Activated CD8-positive, alpha-beta memory T cell treated with anti-CD3 and anti-CD28 coated beads, Interleukin-2, amount 10 ng/mL, durations not matched to agents 7 days and 5 days (primary cell): Measurements from ENCODE around the gene GPX6. TPM values are rescaled to one million over a fixed set of nuclear protein-coding genes. Genes with fewer than 3 reads are reported as not detected.
"Not testable (repeated sequence)": the region's sequence is repeated elsewhere in the genome, so short reads cannot be mapped to it uniquely, and the experiment has no call there.

Source experiments
- ATAC-seq: fragments of 150-1000 bp; cut with Tn5 transposase; one replicate; pipeline ENCODE4 v1.10.0; 2021; ENCODE audit warnings: moderate library complexity
- CTCF ChIA-PET: fragments of 350-600 bp; sonication (Branson Sonifier 250); formaldehyde crosslinking; loops from one replicate; lab custom pipeline; 2021; ENCODE audit warnings: antibody characterized with exemption; lab: Charles Lee
- DNase-seq: peaks from one replicate; pipeline ENCODE4 v3.0.0-alpha.2; 2020
- H3K27ac Mint-ChIP-seq: one replicate; pipeline ENCODE4 v1.8.0; 2021; ENCODE audit warnings: mild to moderate bottlenecking, mixed read lengths
- H3K27me3 Mint-ChIP-seq: one replicate; pipeline ENCODE4 v1.8.0; 2021; ENCODE audit warnings: mixed read lengths
- H3K36me3 Mint-ChIP-seq: one replicate; pipeline ENCODE4 v1.8.0; 2021; ENCODE audit warnings: mild to moderate bottlenecking, mixed read lengths
- H3K4me1 Mint-ChIP-seq: one replicate; pipeline ENCODE4 v1.8.0; 2021; ENCODE audit warnings: mixed read lengths
- H3K4me3 Mint-ChIP-seq: one replicate; pipeline ENCODE4 v1.8.0; 2021; ENCODE audit warnings: mild to moderate bottlenecking, moderate library complexity, mixed read lengths
- H3K9me3 Mint-ChIP-seq: one replicate; pipeline ENCODE4 v1.8.0; 2022; ENCODE audit warnings: low read depth, mixed read lengths
- total RNA-seq, 2 experiments: library from RNA; stranded (reverse); gene quantifications; one replicate each; pipeline ENCODE4 v1.2.3, GENCODE V29; 2021

Gene GPX6
- total RNA-seq: not detected

- CTCF ChIA-PET: no interaction called here
- peaks cover 28% of the 10 kb centered on the region for H3K27me3 Mint-ChIP-seq
- no peak for DNase-seq
- H3K4me1 Mint-ChIP-seq: no peaks in the 10 kb centered on the region
- no peak within 1 kb of the TSS for H3K27ac Mint-ChIP-seq
- H3K9me3 Mint-ChIP-seq: no peaks in the 10 kb centered on the region
- no peak within 1 kb of the TSS for H3K4me3 Mint-ChIP-seq
- no peak for ATAC-seq
- no peaks in the 10 kb centered on the region for H3K36me3 Mint-ChIP-seq
These were observed at the start of gene GPX6 for GRCh38 chr6:28515676-28516075. TSS of gene GPX6 (minus strand) at chr6:28515793. CDS start at chr6:28515743, 50 bp downstream.

GRCh38 chr6:28563430-28564095 is 48.0 kb upstream of the GPX6 start:
- no peaks in the 10 kb centered on the region for H3K9me3 Mint-ChIP-seq
- peaks cover 41% of the 10 kb centered on the region for H3K27me3 Mint-ChIP-seq
- CTCF ChIA-PET: no interaction called here
- H3K4me3 Mint-ChIP-seq: no peak overlapping the region
- H3K4me1 Mint-ChIP-seq: no peaks in the 10 kb centered on the region
- DNase-seq (no peak), ATAC-seq (no peak)
- no peaks in the 10 kb centered on the region for H3K36me3 Mint-ChIP-seq
- no peak overlapping the region for H3K27ac Mint-ChIP-seq

- no peak for DNase-seq
- no peak overlapping the region for H3K4me3 Mint-ChIP-seq
- no peak overlapping the region for H3K27ac Mint-ChIP-seq
- CTCF ChIA-PET: no interaction called here
- no peaks in the 10 kb centered on the region for H3K4me1 Mint-ChIP-seq
- H3K36me3 Mint-ChIP-seq: no peaks in the 10 kb centered on the region
- peaks cover 45% of the 10 kb centered on the region for H3K27me3 Mint-ChIP-seq
- ATAC-seq: no peak
- H3K9me3 Mint-ChIP-seq: no peaks in the 10 kb centered on the region
These were observed 43.0 kb upstream of the GPX6 start for GRCh38 chr6:28558629-28559028.

GRCh38 chr6:28555136-28555535 is 39.5 kb upstream of the GPX6 start:
- Mint-ChIP-seq H3K36me3 (no peaks in the 10 kb centered on the region), H3K4me1 (no peaks in the 10 kb centered on the region), H3K27ac (no peak overlapping the region), H3K9me3 (no peaks in the 10 kb centered on the region), H3K4me3 (no peak overlapping the region), H3K27me3 (peaks cover 60% of the 10 kb centered on the region)
- CTCF ChIA-PET: no interaction called here
- ATAC-seq (no peak), DNase-seq (no peak)

GRCh38 chr6:28553986-28554881 is 38.6 kb upstream of the GPX6 start:
- CTCF ChIA-PET: interaction anchor here (0.7 kb wide), 1 partner anchor 10 kb away, joined by 3 read pairs; no protein-coding TSS in a partner anchor
- H3K36me3 Mint-ChIP-seq: no peaks in the 10 kb centered on the region
- no peak overlapping the region for H3K27ac Mint-ChIP-seq

GRCh38 chr6:28553384-28553985 is 37.9 kb upstream of the GPX6 start:
- Mint-ChIP-seq H3K9me3 (no peaks in the 10 kb centered on the region), H3K36me3 (no peaks in the 10 kb centered on the region), H3K4me1 (no peaks in the 10 kb centered on the region), H3K27ac (no peak overlapping the region), H3K4me3 (no peak overlapping the region), H3K27me3 (peaks cover 56% of the 10 kb centered on the region)
- ATAC-seq: no peak
- CTCF ChIA-PET: interaction anchor here (0.7 to 0.9 kb wide), 2 partner anchors 9 to 27 kb away, joined by 3 read pairs; no protein-coding TSS in a partner anchor
- no peak for DNase-seq

More at GRCh38 chr6:28553986-28554881, 38.6 kb upstream of the GPX6 start:
- Mint-ChIP-seq H3K9me3 (no peaks in the 10 kb centered on the region), H3K27me3 (peaks cover 55% of the 10 kb centered on the region), H3K4me3 (no peak overlapping the region), H3K4me1 (no peaks in the 10 kb centered on the region)
- ATAC-seq: no peak
- no peak for DNase-seq

- H3K27me3 Mint-ChIP-seq: peaks cover 60% of the 10 kb centered on the region
- CTCF ChIA-PET: interaction anchor here (0.9 kb wide), 1 partner anchor 29 kb away, joined by 3 read pairs; no protein-coding TSS in a partner anchor
- H3K4me1 Mint-ChIP-seq: no peaks in the 10 kb centered on the region
These were observed 36.5 kb upstream of the GPX6 start for GRCh38 chr6:28551891-28552666.

GRCh38 chr6:28547003-28547402 is 31.4 kb upstream of the GPX6 start:
- ATAC-seq, H3K36me3 Mint-ChIP-seq, H3K4me3 Mint-ChIP-seq, H3K27ac Mint-ChIP-seq, H3K9me3 Mint-ChIP-seq, CTCF ChIA-PET, DNase-seq: not testable (repeated sequence)
- peaks cover 12% of the 10 kb centered on the region for H3K4me1 Mint-ChIP-seq
- H3K27me3 Mint-ChIP-seq: peaks cover 64% of the 10 kb centered on the region

More at GRCh38 chr6:28551891-28552666, 36.5 kb upstream of the GPX6 start:
- DNase-seq: no peak
- ATAC-seq: no peak
- H3K36me3 Mint-ChIP-seq: no peaks in the 10 kb centered on the region
- no peak overlapping the region for H3K27ac Mint-ChIP-seq
- no peaks in the 10 kb centered on the region for H3K9me3 Mint-ChIP-seq
- H3K4me3 Mint-ChIP-seq: no peak overlapping the region

GRCh38 chr6:28545955-28546354 is 30.4 kb upstream of the GPX6 start:
- Mint-ChIP-seq H3K36me3 (no peaks in the 10 kb centered on the region), H3K4me1 (peaks cover 15% of the 10 kb centered on the region), H3K4me3 (no peak overlapping the region), H3K27me3 (peaks cover 64% of the 10 kb centered on the region), H3K27ac (no peak overlapping the region), H3K9me3 (peaks cover 4% of the 10 kb centered on the region)
- ATAC-seq (no peak), DNase-seq (no peak)
- CTCF ChIA-PET: no interaction called here

- Mint-ChIP-seq H3K27ac (no peak overlapping the region), H3K27me3 (peaks cover 69% of the 10 kb centered on the region)
- no peak for DNase-seq
These were observed 28.3 kb upstream of the GPX6 start for GRCh38 chr6:28543651-28544610.

GRCh38 chr6:28542440-28543296 is 27.1 kb upstream of the GPX6 start:
- CTCF ChIA-PET: interaction anchor here (0.6 kb wide), 1 partner anchor 1415 kb away, joined by 3 read pairs; no protein-coding TSS in a partner anchor

More at GRCh38 chr6:28543651-28544610, 28.3 kb upstream of the GPX6 start:
- Mint-ChIP-seq H3K4me1 (peaks cover 15% of the 10 kb centered on the region), H3K4me3 (peak overlapping the region; percentile 32), H3K36me3 (no peaks in the 10 kb centered on the region), H3K9me3 (peaks cover 4% of the 10 kb centered on the region)
- CTCF ChIA-PET: interaction anchor here (1.1 kb wide), 1 partner anchor 10 kb away, joined by 3 read pairs; no protein-coding TSS in a partner anchor
- no peak for ATAC-seq

More at GRCh38 chr6:28542440-28543296, 27.1 kb upstream of the GPX6 start:
- Mint-ChIP-seq H3K9me3 (peaks cover 4% of the 10 kb centered on the region), H3K27ac (peak overlapping the region; percentile 43), H3K36me3 (no peaks in the 10 kb centered on the region), H3K4me3 (peak overlapping the region; percentile 71), H3K4me1 (peaks cover 15% of the 10 kb centered on the region), H3K27me3 (peaks cover 76% of the 10 kb centered on the region)
- DNase-seq (peak; percentile 60), ATAC-seq (peak; percentile 76)
